ENCODE data around the gene TMEM207. TPM values are rescaled to one million over a fixed set of nuclear protein-coding genes. Genes with fewer than 3 reads are reported as not detected.

TMEM207 gene
- not detected in 5 replicates for total RNA-seq (2022; extraction: Qiagen RNA extraction)

DNA sequence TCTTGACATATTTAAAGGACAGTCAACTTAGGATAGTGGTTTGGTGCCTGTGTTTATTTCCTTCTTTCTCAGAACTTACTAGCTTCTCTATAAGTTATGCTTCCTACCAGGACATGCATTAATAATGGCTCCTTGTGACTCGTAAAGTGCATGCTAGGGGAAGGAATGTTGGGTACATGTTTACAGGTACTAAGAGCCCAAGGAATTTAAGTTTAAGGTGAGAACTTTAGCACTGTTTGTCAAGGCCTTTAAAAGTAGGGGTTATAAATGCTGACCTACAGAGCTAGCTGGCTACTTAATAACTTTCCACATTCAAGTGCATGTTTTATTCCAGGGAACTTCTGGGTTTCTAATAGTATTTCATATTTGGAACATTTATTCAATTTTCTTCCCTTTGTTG is at the start of gene TMEM207:
TMEM207 (minus strand) TSS at position 101 of the 400 bp plus-strand sequence; CDS start at position 9, 92 bp downstream.

GRCh38 chr3:190387578-190388213 is 62.0 kb downstream of the TMEM207 start, which contains the start of gene CLDN16:
CLDN16 (plus strand) TSS chr3:190388163; CDS start chr3:190388330, 167 bp downstream.

Other genes starting within 250 kb of the TMEM207 start
- gene CLDN1, start 127.5 kb downstream of the TMEM207 start, total RNA-seq (2022; extraction: Qiagen RNA extraction): 17.9 to 24.5 TPM (median 19.9 TPM) in 5 replicates
- gene CLDN16, start 61.7 kb downstream of the TMEM207 start, total RNA-seq (2022; extraction: Qiagen RNA extraction): 0.06 to 0.10 TPM (median 0.08 TPM) in 4 of 5 replicates, not detected in the other
- 4.0 to 7.3 TPM (median 5.0 TPM) in 5 replicates for gene IL1RAP, start 64.2 kb upstream of the TMEM207 start, total RNA-seq (2022; extraction: Qiagen RNA extraction)